PC-9 (cell line): ENCODE measurements around the gene GLDN.

Source experiments
- CTCF ChIP-seq: fragments of 200-600 bp; sonication (generic); conservative IDR thresholded peaks from 2 replicates; pipeline ENCODE4 v1.6.1; 2017; ENCODE audit warnings: mixed run types, antibody characterized with exemption, mild to moderate bottlenecking, moderate library complexity
- EZH2 ChIP-seq: fragments of 200-600 bp; sonication (generic); IDR thresholded peaks from 2 replicates; pipeline ENCODE4 v1.8.0; 2017; ENCODE audit warnings: antibody characterized with exemption, low read depth

- TF ChIP-seq CTCF (no peak), EZH2 (no peak)
These were observed 3.0 kb upstream of the GLDN start, which contains the start of gene CYP19A1 for GRCh38 chr15:51338496-51338895.
